Neuronal stem cell (in vitro differentiated cells): Measurements from ENCODE around the gene MAPK14.

Experiments used
- DNase-seq: peaks from one replicate; pipeline ENCODE4 v3.0.0-alpha.2; 2013; ENCODE audit warnings: low spot score
- H2AFZ ChIP-seq: one replicate; pipeline ENCODE4 v1.6.1; 2013; ENCODE audit warnings: mild to moderate bottlenecking, low read length, inconsistent platforms
- H2AK5ac ChIP-seq: 2 replicates; pipeline ENCODE4 v1.6.1; 2013; ENCODE audit warnings: low read depth, mild to moderate bottlenecking, inconsistent platforms, low read length, moderate library complexity, mixed read lengths
- H2BK120ac ChIP-seq: 2 replicates; pipeline ENCODE4 v1.6.1; 2013; ENCODE audit warnings: low read depth, mild to moderate bottlenecking, inconsistent platforms, low read length, moderate library complexity, mixed read lengths
- H2BK12ac ChIP-seq: one replicate; pipeline ENCODE4 v1.6.1; 2013; ENCODE audit warnings: low read length, inconsistent platforms
- H2BK15ac ChIP-seq: 2 replicates; pipeline ENCODE4 v1.6.1; 2013; ENCODE audit warnings: mild to moderate bottlenecking, low read length, inconsistent platforms, mixed read lengths
- H2BK5ac ChIP-seq: one replicate; pipeline ENCODE4 v1.6.1; 2013; ENCODE audit warnings: inconsistent platforms, mild to moderate bottlenecking, low read length, moderate library complexity
- H3K14ac ChIP-seq: one replicate; pipeline ENCODE4 v1.6.1; 2013; ENCODE audit warnings: low read length, inconsistent platforms
- H3K18ac ChIP-seq: 2 replicates; pipeline ENCODE4 v1.6.1; 2013; ENCODE audit warnings: low read length, inconsistent platforms
- H3K23ac ChIP-seq: 2 replicates; pipeline ENCODE4 v1.6.1; 2013; ENCODE audit warnings: low read depth, mild to moderate bottlenecking, mixed read lengths, low read length, inconsistent platforms; ENCODE audit not compliant: poor library complexity
- H3K27ac ChIP-seq: replicated peaks from 3 replicates; pipeline ENCODE4 v1.5.1; 2013; ENCODE audit warnings: low read length, inconsistent platforms
- H3K27me3 ChIP-seq, 3 experiments: 2 replicates each; pipeline ENCODE4 v1.6.1; 2013; ENCODE audit warnings: low read length in 3 of 3, mild to moderate bottlenecking in 2 of 3, inconsistent platforms in 1 of 3, low read depth in 1 of 3, mixed read lengths in 1 of 3, moderate library complexity in 1 of 3; ENCODE audit not compliant: control insufficient read depth in 3 of 3, insufficient read depth in 3 of 3
- H3K36me3 ChIP-seq, 2 donors: replicated peaks in 1 of 2; 2 replicates each; pipeline ENCODE4 v1.6.1; 2013; ENCODE audit warnings: low read length in 2 of 2; ENCODE audit not compliant: control insufficient read depth in 2 of 2, insufficient read depth in 2 of 2
- H3K4ac ChIP-seq: 2 replicates; pipeline ENCODE4 v1.6.1; 2013; ENCODE audit warnings: inconsistent platforms, mild to moderate bottlenecking, low read length, moderate library complexity
- H3K4me1 ChIP-seq, 2 donors: 1 replicate in 1 of 2; 2 replicates in 1 of 2; pipeline ENCODE4 v1.6.1; 2013; ENCODE audit warnings: low read length in 2 of 2, low read depth in 1 of 2; ENCODE audit not compliant: control insufficient read depth in 2 of 2, insufficient read depth in 1 of 2
- H3K4me2 ChIP-seq: one replicate; pipeline ENCODE4 v1.6.1; 2013; ENCODE audit warnings: mild to moderate bottlenecking, low read length, inconsistent platforms; ENCODE audit not compliant: insufficient read depth, poor library complexity, severe bottlenecking
- H3K4me3 ChIP-seq, 2 donors: 2 replicates each; pipeline ENCODE4 v1.5.1; 2013; ENCODE audit warnings: low read length in 2 of 2, mild to moderate bottlenecking in 2 of 2, inconsistent platforms in 1 of 2, moderate library complexity in 1 of 2
- H3K79me1 ChIP-seq: one replicate; pipeline ENCODE4 v1.6.1; 2013; ENCODE audit warnings: low read depth, mild to moderate bottlenecking, inconsistent platforms, low read length, moderate library complexity
- H3K9ac ChIP-seq: one replicate; pipeline ENCODE4 v1.6.1; 2013; ENCODE audit warnings: mild to moderate bottlenecking, low read depth, low read length, inconsistent platforms; ENCODE audit not compliant: poor library complexity
- H3K9me3 ChIP-seq, 2 donors: replicated peaks in 1 of 2; 2 replicates each; pipeline versions ENCODE3 to v1.6.1; 2013; ENCODE audit warnings: low read length in 2 of 2, mild to moderate bottlenecking in 2 of 2, inconsistent platforms in 1 of 2, low read depth in 1 of 2, mixed read lengths in 1 of 2, moderate library complexity in 1 of 2; ENCODE audit not compliant: control insufficient read depth in 2 of 2, insufficient read depth in 1 of 2
- H4K8ac ChIP-seq: one replicate; pipeline ENCODE4 v1.6.1; 2013; ENCODE audit warnings: low read depth, mild to moderate bottlenecking, inconsistent platforms, low read length, moderate library complexity
- H4K91ac ChIP-seq: one replicate; pipeline ENCODE4 v1.6.1; 2013; ENCODE audit warnings: low read length, low read depth, mild to moderate bottlenecking, inconsistent platforms; ENCODE audit not compliant: poor library complexity
- WGBS, 2 donors: extraction: QIAGEN DNeasy Blood & Tissue Kit; methylation state at CpG; one replicate each; pipeline ENCODE4 v1.1.7; 2013; ENCODE audit warnings: missing lambda C conversion rate in 2 of 2, mixed read lengths in 1 of 2; ENCODE audit not compliant: insufficient read length in 2 of 2, insufficient replicate concordance in 1 of 2; ENCODE audit errors: extremely low coverage in 2 of 2; 5-methylcytosine and 5-hydroxymethylcytosine counted together

Gene MAPK14

DNA sequence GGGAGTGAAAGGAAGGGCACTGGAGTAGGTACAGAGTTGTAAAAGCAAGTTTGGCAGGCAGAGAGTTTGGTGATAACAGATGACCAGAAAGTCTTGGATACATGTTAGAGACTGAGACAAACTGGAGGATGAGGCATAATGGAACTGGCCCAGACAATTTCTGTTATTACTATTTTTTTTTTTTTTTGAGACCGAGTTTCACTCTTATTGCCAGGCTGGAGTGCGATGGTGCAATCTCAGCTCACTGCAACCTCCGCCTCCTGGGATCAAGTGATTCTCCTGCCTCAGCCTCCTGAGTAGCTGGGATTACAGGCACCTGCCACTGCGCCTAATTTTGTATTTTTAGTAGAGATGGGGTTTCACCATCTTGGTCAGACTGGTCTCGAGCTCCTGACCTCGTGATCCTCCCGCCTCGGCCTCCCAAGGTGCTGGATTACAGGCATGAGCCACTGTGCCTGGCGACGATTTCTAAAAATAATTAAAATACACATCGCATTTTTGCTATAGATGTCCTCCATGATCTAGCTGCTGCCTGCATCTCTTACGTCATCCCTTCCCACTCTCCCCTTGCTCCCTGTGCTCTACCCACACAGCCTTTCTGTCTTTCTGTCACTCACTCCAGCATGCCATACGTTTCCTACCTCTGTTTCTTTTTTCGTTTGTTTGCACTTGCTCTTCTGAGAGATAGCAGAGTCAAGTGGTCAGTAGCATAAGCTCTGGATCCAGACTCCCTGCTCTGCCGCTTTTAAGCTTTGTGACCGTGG, 23.5 kb downstream of the MAPK14 start:
- Histone ChIP-seq H3K79me1 (no peaks in the 10 kb centered on the region), H3K18ac (no peak overlapping the region), H2AK5ac (no peak overlapping the region), H2BK120ac (no peak overlapping the region), H3K23ac (no peak overlapping the region), H3K4me3 (no peak overlapping the region), H4K8ac (no peak overlapping the region), H3K4ac (no peak overlapping the region), H3K4me1 (no peaks in the 10 kb centered on the region), H3K14ac (no peak overlapping the region), H3K36me3 (peaks cover 1 to 27% of the 10 kb centered on the region in 2 donors), H3K4me2 (no peak overlapping the region), H2BK12ac (no peak overlapping the region), H2BK15ac (no peak overlapping the region), H3K9me3 (no peaks in the 10 kb centered on the region), H3K9ac (no peak overlapping the region), H2BK5ac (no peak overlapping the region), H4K91ac (no peak overlapping the region), H3K27ac (no peak overlapping the region), H2AFZ (no peak overlapping the region), H3K27me3 (no peaks in the 10 kb centered on the region)
- WGBS, 2 donors, result no CpG with 5 or more reads among the region's 16 CpGs
- DNase-seq, result no peak

- Histone ChIP-seq H3K18ac (no peak overlapping the region), H2AK5ac (no peak overlapping the region), H3K14ac (no peak overlapping the region), H3K4me1 (no peaks in the 10 kb centered on the region), H3K9me3 (no peaks in the 10 kb centered on the region), H2BK120ac (no peak overlapping the region), H3K4me3 (no peak overlapping the region), H3K79me1 (no peaks in the 10 kb centered on the region), H2AFZ (no peak overlapping the region), H4K91ac (no peak overlapping the region), H3K4ac (no peak overlapping the region), H4K8ac (no peak overlapping the region), H3K27ac (no peak overlapping the region), H3K27me3 (no peaks in the 10 kb centered on the region), H3K9ac (no peak overlapping the region), H2BK5ac (no peak overlapping the region), H2BK12ac (no peak overlapping the region), H3K36me3 (peaks cover 1 to 34% of the 10 kb centered on the region in 2 donors), H3K23ac (no peak overlapping the region), H2BK15ac (no peak overlapping the region), H3K4me2 (no peak overlapping the region)
- DNase-seq, result no peak
- WGBS, 2 donors, result no CpG with 5 or more reads among the region's 2 CpGs
Measured at GRCh38 chr6:36052097-36052496, 24.5 kb downstream of the MAPK14 start.

GRCh38 chr6:36053878-36054277, 26.3 kb downstream of the MAPK14 start:
- Histone ChIP-seq H2AFZ (no peak overlapping the region), H2BK12ac (no peak overlapping the region), H3K27me3 (no peaks in the 10 kb centered on the region), H2AK5ac (no peak overlapping the region), H3K9me3 (no peaks in the 10 kb centered on the region), H4K91ac (no peak overlapping the region), H2BK5ac (no peak overlapping the region), H3K4ac (no peak overlapping the region), H3K4me2 (no peak overlapping the region), H4K8ac (no peak overlapping the region), H3K9ac (no peak overlapping the region), H3K79me1 (no peaks in the 10 kb centered on the region), H3K18ac (no peak overlapping the region), H3K23ac (no peak overlapping the region), H3K14ac (no peak overlapping the region), H2BK120ac (no peak overlapping the region), H2BK15ac (no peak overlapping the region), H3K27ac (no peak overlapping the region), H3K36me3 (peaks cover 1 to 34% of the 10 kb centered on the region in 2 donors), H3K4me1 (no peaks in the 10 kb centered on the region), H3K4me3 (no peak overlapping the region)
- no CpG with 5 or more reads among the region's 2 CpGs for WGBS, 2 donors
- DNase-seq, result no peak

- DNase-seq, result no peak
- Histone ChIP-seq H3K4me1 (no peaks in the 10 kb centered on the region), H3K27ac (no peak overlapping the region), H2BK15ac (no peak overlapping the region), H3K14ac (no peak overlapping the region), H3K4me2 (no peak overlapping the region), H3K27me3 (no peaks in the 10 kb centered on the region), H2BK120ac (no peak overlapping the region), H3K23ac (no peak overlapping the region), H3K9ac (no peak overlapping the region), H2BK12ac (no peak overlapping the region), H4K91ac (no peak overlapping the region), H3K79me1 (no peaks in the 10 kb centered on the region), H4K8ac (no peak overlapping the region), H3K36me3 (peaks cover 1 to 37% of the 10 kb centered on the region in 2 donors), H3K4me3 (no peak overlapping the region), H3K9me3 (no peaks in the 10 kb centered on the region), H3K4ac (no peak overlapping the region), H2BK5ac (no peak overlapping the region), H2AK5ac (no peak overlapping the region), H2AFZ (no peak overlapping the region), H3K18ac (no peak overlapping the region)
- WGBS, 2 donors, result no CpG with 5 or more reads among the region's 2 CpGs
Measured at GRCh38 chr6:36054415-36054814, 26.8 kb downstream of the MAPK14 start.
